22Rv1 (cell line): ENCODE results near the gene NAV2.

ENCODE experiments used
- H3K27ac ChIP-seq: fragments of 450-650 bp; 2 replicates; pipeline ENCODE4 v1.5.1; 2017
- CTCF ChIP-seq: fragments of 450-650 bp; IDR thresholded peaks from 2 replicates; pipeline ENCODE4 v1.5.1; 2017; ENCODE audit warnings: mild to moderate bottlenecking
- ZFX ChIP-seq: fragments of 450-650 bp; IDR thresholded peaks from 2 replicates; pipeline ENCODE4 v1.6.1; 2017; ENCODE audit warnings: antibody characterized with exemption, borderline replicate concordance

NAV2 gene

DNA sequence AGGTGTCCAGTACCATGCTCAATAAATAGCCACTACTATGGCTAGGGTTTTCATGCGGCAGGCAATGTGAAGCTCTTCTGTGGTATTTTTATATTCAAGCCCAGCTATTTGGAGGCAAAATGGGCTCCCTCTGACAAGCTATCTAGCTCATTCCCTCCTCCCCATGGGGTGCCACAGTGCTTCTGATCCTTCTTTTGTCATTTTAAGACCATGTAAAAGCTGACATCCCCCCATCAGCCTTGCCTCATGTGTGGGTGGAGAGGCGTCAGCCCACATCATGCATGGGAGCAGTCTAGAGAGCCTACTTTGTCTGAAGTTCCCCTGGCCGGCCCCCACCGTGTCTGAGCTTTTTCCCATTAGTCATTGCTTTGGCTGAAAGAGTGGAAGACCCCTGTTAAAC is 59.8 kb downstream of the NAV2 start:
- H3K27ac ChIP-seq: no peak overlapping the region
- TF ChIP-seq ZFX (no peak), CTCF (no peak)

DNA sequence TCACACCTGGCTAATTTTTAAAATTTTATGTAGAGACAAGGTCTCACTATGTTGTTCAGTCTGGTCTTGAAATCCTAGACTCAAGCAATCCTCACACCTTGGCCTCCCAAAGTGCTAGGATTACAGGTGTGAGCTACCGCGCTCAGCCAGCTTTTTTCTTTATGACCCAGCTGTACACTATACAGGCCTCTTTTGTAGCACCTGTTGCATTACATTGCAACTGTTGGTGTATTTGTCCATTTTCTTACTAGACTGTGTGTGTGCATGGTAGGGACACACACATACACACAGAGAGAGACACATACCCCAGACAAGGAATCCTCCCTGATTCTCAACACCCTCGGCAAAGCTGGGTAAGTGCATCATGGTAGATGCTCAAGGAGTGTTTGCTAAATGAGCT is 61.7 kb downstream of the NAV2 start:
- H3K27ac ChIP-seq: no peak overlapping the region
- TF ChIP-seq ZFX (no peak), CTCF (no peak)

DNA sequence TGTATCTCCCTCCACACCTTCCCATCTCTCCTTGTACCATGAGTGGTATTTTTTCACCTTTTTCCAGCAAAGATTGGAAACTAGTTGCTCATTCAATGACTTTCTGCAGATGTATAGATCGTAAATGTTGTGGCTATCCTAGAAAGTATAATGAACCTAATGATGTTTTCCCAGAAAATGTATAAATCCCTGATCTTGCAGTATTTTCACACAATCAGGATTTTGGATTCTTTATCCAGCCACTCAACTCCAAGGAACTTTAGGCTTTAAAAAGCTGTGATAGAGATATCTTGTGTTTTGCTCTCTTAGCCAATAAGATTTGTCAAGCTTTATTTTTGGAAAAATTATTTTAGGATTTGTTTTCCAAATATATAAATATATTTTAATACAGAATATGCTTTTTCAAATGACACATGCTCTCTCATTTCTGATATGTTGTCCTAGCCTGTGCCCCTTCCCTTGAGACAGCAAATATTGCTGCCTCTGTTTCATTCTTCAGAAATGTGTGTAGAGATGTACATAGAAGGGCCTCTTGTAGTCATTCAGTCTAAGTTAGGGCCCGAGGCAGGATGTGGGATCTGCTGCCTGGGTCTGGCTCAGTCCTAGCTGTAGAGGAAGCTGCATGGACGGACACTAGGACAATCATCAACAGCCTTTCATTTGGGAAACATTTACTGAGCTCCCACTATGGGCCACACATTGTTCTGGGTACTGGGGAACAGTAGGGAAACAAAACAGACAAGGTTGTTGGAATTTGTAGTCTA is 62.4 kb downstream of the NAV2 start:
- no peak for TF ChIP-seq CTCF
- TF ChIP-seq ZFX: no peak
- H3K27ac ChIP-seq: no peak overlapping the region

DNA sequence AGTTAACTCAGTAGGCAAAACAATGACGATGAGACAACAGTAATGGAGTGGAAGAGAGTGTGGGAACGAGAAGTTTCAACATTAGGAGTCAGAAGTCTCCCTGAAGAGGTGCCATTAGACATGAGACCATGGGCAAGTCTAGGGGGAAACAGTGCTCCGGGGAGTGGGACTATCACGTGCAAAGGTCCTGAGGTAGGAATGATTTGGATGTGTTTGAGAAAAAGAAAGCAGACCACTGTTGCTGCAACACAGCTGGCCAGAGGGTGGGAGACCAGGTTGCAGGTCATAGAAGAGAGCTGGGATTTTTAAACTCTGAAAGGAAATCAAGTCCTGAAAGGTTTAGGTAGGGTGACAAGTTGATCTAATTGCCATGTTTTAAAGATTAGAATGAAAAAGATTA is 63.0 kb downstream of the NAV2 start:
- H3K27ac ChIP-seq: no peak overlapping the region
- TF ChIP-seq ZFX: no peak
- no peak for TF ChIP-seq CTCF

- no peak overlapping the region for H3K27ac ChIP-seq
- TF ChIP-seq CTCF (no peak), ZFX (no peak)
Observed at GRCh38 chr11:19777039-19777376, 64.4 kb downstream of the NAV2 start.

DNA sequence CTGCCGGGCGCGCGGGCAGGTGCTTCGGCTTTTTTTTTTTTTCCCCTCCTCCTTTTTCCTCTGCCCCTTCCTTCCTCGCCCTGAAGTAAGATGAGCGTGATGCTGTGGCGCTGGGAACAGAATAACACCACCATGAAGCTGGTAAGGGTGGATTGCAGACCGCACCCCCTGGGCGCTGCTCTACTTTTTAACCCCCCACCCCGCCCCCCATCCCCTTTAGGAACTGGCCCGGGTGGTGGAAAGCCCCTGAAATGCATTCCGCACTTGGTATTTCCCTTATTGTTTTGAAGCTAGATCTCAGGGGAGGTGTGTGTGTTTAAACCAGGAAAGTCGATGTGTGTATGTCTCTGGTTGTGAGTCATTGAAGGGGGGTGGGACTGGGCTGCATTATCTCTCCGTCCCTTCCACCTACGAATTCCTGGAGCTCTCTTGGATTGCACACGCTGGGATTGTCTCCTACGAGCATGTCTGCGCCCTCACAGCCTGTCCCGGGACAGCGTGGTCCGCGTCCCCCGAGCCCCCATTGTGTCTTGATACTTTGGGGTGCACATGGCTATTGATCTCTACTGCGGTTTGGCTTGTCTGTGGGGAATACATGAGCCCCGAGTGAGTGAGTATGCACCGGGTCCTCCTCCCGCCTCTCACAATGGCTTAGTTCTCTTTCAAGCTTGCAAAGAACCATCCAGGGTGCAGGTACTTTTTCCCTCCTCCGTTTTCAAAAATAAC is 64.9 kb downstream of the NAV2 start:
- H3K27ac ChIP-seq: no peak overlapping the region
- TF ChIP-seq CTCF (no peak), ZFX (no peak)

DNA sequence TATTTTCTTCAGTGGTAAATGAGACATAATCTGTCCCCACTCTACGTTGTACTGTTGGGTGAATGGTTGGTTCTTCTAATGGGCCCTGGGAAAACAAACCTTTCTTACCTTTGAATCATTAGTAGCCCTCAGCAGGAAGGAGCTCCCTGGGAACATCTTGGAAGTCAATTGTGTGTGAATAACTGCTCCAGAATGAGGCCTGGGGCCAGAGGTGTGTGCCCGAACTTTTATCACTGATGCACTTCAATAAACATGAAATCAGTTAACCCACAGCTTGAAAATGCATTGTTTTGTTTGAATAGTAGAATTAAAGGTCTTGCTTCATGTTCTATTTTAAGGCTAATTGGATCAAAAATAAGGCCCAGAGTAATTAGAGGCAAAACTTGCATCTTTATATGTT is 67.1 kb downstream of the NAV2 start:
- no peak overlapping the region for H3K27ac ChIP-seq

More for the DNA sequence above, 67.1 kb downstream of the NAV2 start:
- TF ChIP-seq ZFX (no peak), CTCF (no peak)
